Measurements from ENCODE around the gene AUNIP.

- no peak for TF ChIP-seq CTCF (IDR thresholded peaks at IDR 0.05; ENCODE audit: insufficient read depth, low read length)
- no peak for TF ChIP-seq GABPA (IDR thresholded peaks at IDR 0.05; ENCODE audit: low read depth)
Observed at GRCh38 chr1:25784575-25785051, 74.6 kb downstream of the AUNIP start.
